Smooth muscle cell (in vitro differentiated cells): ENCODE measurements around the gene SNAI3. TPM values are rescaled to one million over a fixed set of nuclear protein-coding genes. Genes with fewer than 3 reads are reported as not detected.

ENCODE experiments used
- DNase-seq: peaks from one replicate; lab custom pipeline; 2025; ENCODE audit not compliant: unreplicated experiment; lab: John Stamatoyannopoulos, UW
- H2AFZ ChIP-seq: fragments of 200-600 bp; sonication (generic); 2 replicates; pipeline ENCODE4 v1.6.0; 2016; ENCODE audit warnings: antibody characterized with exemption, low read depth, mild to moderate bottlenecking
- H3F3A ChIP-seq: fragments of 200-600 bp; sonication (generic); 2 replicates; pipeline ENCODE4 v1.6.0; 2017; ENCODE audit warnings: antibody characterized with exemption, low read depth
- H3K27ac ChIP-seq: fragments of 200-600 bp; sonication (generic); 2 replicates; pipeline ENCODE4 v1.5.1; 2016; ENCODE audit warnings: low read depth, mild to moderate bottlenecking
- H3K27me3 ChIP-seq: fragments of 200-600 bp; sonication (generic); 2 replicates; pipeline ENCODE4 v1.6.1; 2016; ENCODE audit warnings: low read depth, mild to moderate bottlenecking
- H3K36me3 ChIP-seq: fragments of 200-600 bp; sonication (generic); 2 replicates; pipeline ENCODE4 v1.5.1; 2016; ENCODE audit warnings: low read depth
- H3K4me1 ChIP-seq: fragments of 200-600 bp; sonication (generic); 2 replicates; pipeline ENCODE4 v1.5.1; 2016; ENCODE audit warnings: low read depth
- H3K4me2 ChIP-seq: fragments of 200-600 bp; sonication (generic); 2 replicates; pipeline ENCODE4 v1.6.0; 2016; ENCODE audit warnings: mild to moderate bottlenecking
- H3K4me3 ChIP-seq: fragments of 200-600 bp; sonication (generic); 2 replicates; pipeline ENCODE4 v1.5.1; 2016; ENCODE audit warnings: mild to moderate bottlenecking
- H3K79me2 ChIP-seq: fragments of 200-600 bp; sonication (generic); 2 replicates; pipeline ENCODE4 v1.6.0; 2016; ENCODE audit warnings: low read depth, mild to moderate bottlenecking
- H3K9ac ChIP-seq: fragments of 200-600 bp; sonication (generic); 2 replicates; pipeline ENCODE4 v1.6.0; 2016; ENCODE audit warnings: low read depth
- H3K9me3 ChIP-seq: fragments of 200-600 bp; sonication (generic); replicated peaks from 2 replicates; pipeline ENCODE4 v1.5.1; 2016; ENCODE audit warnings: low read depth
- H4K20me1 ChIP-seq: fragments of 200-600 bp; sonication (generic); 2 replicates; pipeline ENCODE4 v1.6.0; 2016; ENCODE audit warnings: low read depth
- CTCF ChIP-seq: fragments of 200-600 bp; sonication (generic); IDR thresholded peaks from 2 replicates; pipeline ENCODE4 v1.5.1; 2017; ENCODE audit warnings: borderline replicate concordance, mild to moderate bottlenecking, antibody characterized with exemption; ENCODE audit not compliant: insufficient read depth, poor library complexity, severe bottlenecking
- WGBS: methylation state at CpG from one replicate; pipeline ENCODE4 v1.1.7; 2016; ENCODE audit warnings: low lambda C conversion rate; 5-methylcytosine and 5-hydroxymethylcytosine counted together
- polyA plus RNA-seq: library from polyadenylated mRNA; unstranded; fragments of >200 nt; fragmentation: Nextera tagmentation; extraction: Ambion mirVana; gene quantifications from 2 replicates; pipeline ENCODE4 v1.2.1, GENCODE V29; 2016
- total RNA-seq: library from RNA; depleted of rRNA; stranded (reverse); fragments of >200 nt; gene quantifications from 2 replicates; pipeline ENCODE4 v1.2.3, GENCODE V29; 2014

Gene SNAI3
- total and polyA plus RNA-seq, 2 experiments from 2014 or later, result 0.22 to 1.4 TPM

- H2AFZ ChIP-seq, result no peak overlapping the region
Observed at GRCh38 chr16:88701581-88702370, 15.5 kb upstream of the SNAI3 start.

GRCh38 chr16:88700636-88701482 is 14.6 kb upstream of the SNAI3 start:
- Histone ChIP-seq H3F3A (no peaks in the 10 kb centered on the region), H2AFZ (no peak overlapping the region), H3K9me3 (no peaks in the 10 kb centered on the region), H3K36me3 (no peaks in the 10 kb centered on the region), H3K27me3 (no peaks in the 10 kb centered on the region), H3K4me3 (no peak overlapping the region), H3K27ac (no peak overlapping the region), H3K79me2 (peaks cover 13% of the 10 kb centered on the region), H3K9ac (no peak overlapping the region), H3K4me2 (no peak overlapping the region), H4K20me1 (no peaks in the 10 kb centered on the region), H3K4me1 (no peaks in the 10 kb centered on the region)
- no peak for TF ChIP-seq CTCF
- 66% methylated on average over 42 of the region's 42 CpGs for WGBS
- DNase-seq, result peak; percentile 36

More at GRCh38 chr16:88701581-88702370, 15.5 kb upstream of the SNAI3 start:
- WGBS, result 91% methylated on average over 25 of the region's 30 CpGs
- no peak overlapping the region for H3K4me2 ChIP-seq
- H3K27me3 ChIP-seq, result no peaks in the 10 kb centered on the region
- H3K4me3 ChIP-seq, result no peak overlapping the region
- H4K20me1 ChIP-seq, result no peaks in the 10 kb centered on the region
- no peaks in the 10 kb centered on the region for H3K4me1 ChIP-seq
- TF ChIP-seq CTCF, result no peak
- no peaks in the 10 kb centered on the region for H3K9me3 ChIP-seq
- peaks cover 16% of the 10 kb centered on the region for H3K79me2 ChIP-seq
- no peak overlapping the region for H3K9ac ChIP-seq
- no peak for DNase-seq
- H3K27ac ChIP-seq, result no peak overlapping the region
- no peaks in the 10 kb centered on the region for H3K36me3 ChIP-seq
- H3F3A ChIP-seq, result no peaks in the 10 kb centered on the region

GRCh38 chr16:88700322-88700635 is 14.0 kb upstream of the SNAI3 start:
- Histone ChIP-seq H4K20me1 (no peaks in the 10 kb centered on the region), H3K9ac (no peak overlapping the region), H3K9me3 (no peaks in the 10 kb centered on the region), H3K27me3 (no peaks in the 10 kb centered on the region), H3K27ac (no peak overlapping the region), H3K4me3 (no peak overlapping the region), H3F3A (no peaks in the 10 kb centered on the region), H3K4me1 (no peaks in the 10 kb centered on the region), H3K79me2 (peaks cover 8% of the 10 kb centered on the region), H3K4me2 (no peak overlapping the region), H3K36me3 (no peaks in the 10 kb centered on the region), H2AFZ (no peak overlapping the region)
- DNase-seq, result no peak
- WGBS, result 85% methylated on average over 14 of the region's 14 CpGs
- TF ChIP-seq CTCF, result no peak
